ENCODE results near the gene SMC3.

SMC3 gene

GRCh38 chr10:110649347-110650264 lies 82.1 kb downstream of the SMC3 start:
- DNase-seq, result no peak

DNA sequence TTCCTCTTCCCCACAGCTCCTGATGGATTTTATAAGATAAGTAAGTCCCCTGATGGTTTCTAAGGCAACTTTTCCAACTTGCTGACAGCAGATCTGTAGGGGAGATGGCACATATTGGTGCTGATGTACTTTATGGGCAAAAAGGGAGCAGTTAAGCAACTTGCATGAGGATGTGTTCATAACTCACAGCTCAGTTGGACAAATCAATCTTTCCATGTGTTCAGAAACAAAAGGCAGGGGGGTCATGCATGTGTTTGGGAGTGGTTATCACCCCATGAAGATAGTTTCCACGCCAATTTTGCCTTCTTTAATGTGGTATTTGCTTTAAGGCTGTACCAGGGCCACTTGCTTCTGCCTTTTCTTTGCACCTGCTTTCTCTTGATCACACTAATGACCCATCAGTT lies 82.8 kb downstream of the SMC3 start:
- DNase-seq, result no peak

DNA sequence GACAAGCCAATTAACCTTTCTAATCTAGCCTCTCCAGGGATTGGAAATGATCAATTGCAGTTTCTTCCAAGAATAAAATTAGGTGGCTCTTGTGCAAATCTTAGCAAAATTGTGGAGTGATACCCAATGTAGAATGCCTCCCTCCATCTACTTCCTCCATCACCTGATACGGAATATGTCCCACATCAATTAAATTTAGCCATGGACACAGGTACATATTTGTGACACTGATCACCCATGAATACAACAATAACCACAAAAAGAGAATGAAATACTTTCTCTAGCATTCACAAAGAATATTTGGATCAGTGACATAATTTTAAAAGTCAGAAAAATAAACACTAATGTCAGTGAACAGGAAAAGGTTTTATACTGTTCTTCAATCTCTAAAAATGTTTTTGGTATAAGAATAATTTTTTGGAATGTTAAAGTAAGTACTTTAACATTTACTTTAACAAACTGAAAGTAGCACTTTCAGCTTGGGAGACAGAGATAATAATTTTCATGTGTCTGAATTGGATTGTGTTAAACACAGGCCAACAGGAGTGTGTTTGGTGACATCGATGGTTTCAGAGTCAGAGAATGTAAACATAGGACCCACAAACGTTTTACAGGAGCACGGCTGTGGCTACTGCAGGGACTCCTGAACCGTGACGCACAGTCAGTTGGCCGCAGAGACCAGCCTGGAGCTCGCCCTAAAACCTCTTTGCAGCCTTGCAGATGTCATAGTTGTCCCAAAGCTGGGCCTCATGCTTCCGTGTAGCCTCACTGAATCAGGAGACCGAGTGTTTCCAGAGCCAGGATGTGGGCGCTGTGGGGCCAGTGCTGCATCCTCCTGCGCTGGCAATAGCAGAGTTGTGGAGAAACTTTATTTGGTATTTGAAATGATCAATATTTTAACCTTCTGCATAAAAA lies 83.8 kb downstream of the SMC3 start:
- DNase-seq, result no peak

- no peak for DNase-seq
These were observed 85.1 kb downstream of the SMC3 start for GRCh38 chr10:110652475-110653118.

Data from bone marrow (tissue), 2 donors.